NB4 (cell line): ENCODE measurements around the gene PCDHA5.

Experiments used
- POLR2A ChIP-seq: IDR thresholded peaks from 2 replicates; pipeline ENCODE4 v1.6.1; 2011; ENCODE audit warnings: mild to moderate bottlenecking; ENCODE audit not compliant: insufficient read length; ENCODE audit errors: extremely low read depth
- TF ChIP-seq, protein P1 (sequence below): IDR thresholded peaks from 2 replicates; pipeline ENCODE4 v1.6.1; 2011; ENCODE audit warnings: low read depth, low read length
- TF ChIP-seq, protein P2 (sequence below): IDR thresholded peaks from one replicate; pipeline ENCODE4 v1.5.1; 2012; ENCODE audit warnings: low read depth, low read length

DNA sequence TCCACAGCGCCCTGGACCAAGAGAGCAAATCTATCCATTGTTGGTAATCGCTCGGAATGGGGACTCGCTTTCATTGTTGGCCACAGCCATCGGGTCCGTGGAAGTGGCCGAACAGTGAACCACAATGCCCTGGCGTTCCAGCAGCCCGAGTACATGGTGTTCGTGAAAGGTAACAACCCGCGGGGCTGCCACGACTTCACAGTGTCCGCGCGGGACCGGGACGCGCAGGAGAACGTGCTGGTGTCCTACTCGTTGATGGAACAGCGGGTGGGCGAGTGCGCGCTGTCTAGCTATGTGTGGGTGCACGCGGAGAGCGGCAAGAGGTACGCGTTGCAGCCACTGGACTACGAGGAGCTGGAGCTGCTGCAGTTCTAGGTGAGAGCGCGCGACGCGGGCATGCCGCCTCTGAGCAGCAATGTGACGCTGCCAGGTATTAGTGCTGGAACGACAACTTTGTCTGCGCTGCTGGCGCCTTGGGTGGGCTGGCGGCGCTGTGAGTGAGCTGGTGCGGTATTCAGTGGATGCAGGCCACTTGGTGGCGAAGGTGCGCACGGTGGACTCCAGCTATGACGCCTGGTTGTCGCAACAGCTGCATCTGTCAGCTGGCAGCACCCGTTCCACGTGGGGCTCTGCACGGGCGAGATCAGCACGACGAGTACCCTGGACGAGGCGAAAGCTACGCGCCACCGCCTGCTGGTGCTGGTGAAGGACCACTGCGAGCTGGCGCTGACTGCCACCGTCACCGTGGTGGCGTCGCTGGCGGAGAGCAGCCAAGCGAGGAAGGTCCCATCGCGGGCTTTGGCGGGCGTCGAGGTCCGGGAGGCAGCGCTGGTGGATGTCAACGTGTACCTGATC, 41.3 kb downstream of the PCDHA5 start:
- TF ChIP-seq, protein P1, sequence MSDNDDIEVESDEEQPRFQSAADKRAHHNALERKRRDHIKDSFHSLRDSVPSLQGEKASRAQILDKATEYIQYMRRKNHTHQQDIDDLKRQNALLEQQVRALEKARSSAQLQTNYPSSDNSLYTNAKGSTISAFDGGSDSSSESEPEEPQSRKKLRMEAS: no peak
- no peak for TF ChIP-seq POLR2A
- TF ChIP-seq, protein P2, sequence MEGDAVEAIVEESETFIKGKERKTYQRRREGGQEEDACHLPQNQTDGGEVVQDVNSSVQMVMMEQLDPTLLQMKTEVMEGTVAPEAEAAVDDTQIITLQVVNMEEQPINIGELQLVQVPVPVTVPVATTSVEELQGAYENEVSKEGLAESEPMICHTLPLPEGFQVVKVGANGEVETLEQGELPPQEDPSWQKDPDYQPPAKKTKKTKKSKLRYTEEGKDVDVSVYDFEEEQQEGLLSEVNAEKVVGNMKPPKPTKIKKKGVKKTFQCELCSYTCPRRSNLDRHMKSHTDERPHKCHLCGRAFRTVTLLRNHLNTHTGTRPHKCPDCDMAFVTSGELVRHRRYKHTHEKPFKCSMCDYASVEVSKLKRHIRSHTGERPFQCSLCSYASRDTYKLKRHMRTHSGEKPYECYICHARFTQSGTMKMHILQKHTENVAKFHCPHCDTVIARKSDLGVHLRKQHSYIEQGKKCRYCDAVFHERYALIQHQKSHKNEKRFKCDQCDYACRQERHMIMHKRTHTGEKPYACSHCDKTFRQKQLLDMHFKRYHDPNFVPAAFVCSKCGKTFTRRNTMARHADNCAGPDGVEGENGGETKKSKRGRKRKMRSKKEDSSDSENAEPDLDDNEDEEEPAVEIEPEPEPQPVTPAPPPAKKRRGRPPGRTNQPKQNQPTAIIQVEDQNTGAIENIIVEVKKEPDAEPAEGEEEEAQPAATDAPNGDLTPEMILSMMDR: no peak
